Measurements from ENCODE around the gene PPP2CA.
"Not testable (repeated sequence)": the region's sequence is repeated elsewhere in the genome, so short reads cannot be mapped to it uniquely, and the experiment has no call there.

The PPP2CA gene

DNA sequence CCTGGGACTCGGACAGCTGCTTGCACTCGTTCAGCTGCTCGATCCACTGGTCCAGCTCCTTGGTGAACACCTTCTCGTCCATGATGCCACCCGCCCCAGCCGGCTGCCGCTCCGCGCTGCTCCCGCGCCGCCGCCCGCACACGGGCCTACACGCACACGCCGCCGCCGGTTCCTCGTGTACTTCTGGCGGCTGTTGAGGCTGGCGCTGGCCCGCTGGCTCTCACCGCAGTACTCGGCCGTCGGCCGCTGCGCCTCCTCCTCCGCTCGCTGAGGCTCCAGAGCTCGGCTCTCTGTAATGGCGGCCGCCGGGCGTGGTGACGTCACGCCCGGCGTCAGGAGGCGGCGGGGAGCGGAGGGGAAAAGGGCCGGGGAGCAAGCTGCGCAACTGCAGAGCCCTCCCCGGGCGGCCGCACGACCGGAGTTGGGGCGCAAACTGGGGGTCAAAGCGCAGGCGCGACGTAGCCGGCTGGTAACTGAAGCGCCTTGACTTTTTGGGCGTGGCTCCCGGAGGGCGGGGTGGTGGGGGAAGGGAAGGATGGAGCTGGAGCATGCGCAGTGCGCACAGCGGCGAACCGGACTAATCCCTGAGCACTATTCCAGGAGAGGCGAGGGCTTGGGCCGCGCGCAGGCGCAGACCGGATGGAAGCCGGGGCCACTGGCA, at the start of gene PPP2CA:
TSS of gene PPP2CA (minus strand) at position 294 of the 661 bp plus-strand sequence. CDS start at position 82, 212 bp downstream.
- peaks cover 13% of the 10 kb centered on the region for H3K36me3 Mint-ChIP-seq
- no peaks in the 10 kb centered on the region for H3K27me3 Mint-ChIP-seq

DNA sequence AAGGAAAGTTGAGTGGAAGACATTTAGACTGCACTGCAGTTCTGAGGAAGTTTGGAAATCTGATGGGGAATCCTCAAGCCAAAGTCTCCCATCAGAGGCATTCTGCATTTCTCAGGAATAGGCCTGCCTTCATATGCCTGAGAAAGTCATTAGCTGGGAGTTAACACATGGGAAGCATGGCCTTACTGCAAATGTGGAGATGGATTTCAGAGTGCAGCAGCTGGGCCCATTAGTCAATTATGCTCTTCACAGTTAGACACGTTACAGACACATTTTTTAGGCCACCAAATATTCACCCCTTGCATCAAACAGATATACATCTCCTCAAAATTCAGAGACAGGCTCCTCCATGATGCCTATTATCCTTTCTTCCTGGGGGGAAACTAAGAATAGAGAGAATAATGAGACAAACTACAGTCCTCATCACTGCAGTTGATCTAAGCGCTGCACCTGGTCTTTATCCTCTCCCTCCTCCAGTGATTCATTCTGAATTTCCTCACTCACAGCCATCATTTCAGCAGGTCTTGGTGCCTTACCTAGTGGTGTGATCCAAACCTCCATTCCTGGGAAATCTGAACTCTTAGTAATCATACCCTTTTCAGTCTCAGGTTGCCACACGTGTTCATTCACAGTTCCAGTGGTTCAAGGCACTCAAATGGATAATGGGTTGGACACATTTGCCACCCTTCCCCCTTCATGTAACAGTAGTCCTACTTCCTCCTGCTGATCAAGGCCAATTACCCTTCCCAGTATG, 47.9 kb upstream of the PPP2CA start:
- no peaks in the 10 kb centered on the region for H3K36me3 Mint-ChIP-seq

More for the DNA sequence above, at the start of gene PPP2CA:
- Mint-ChIP-seq H3K4me3 (peak within 1 kb of the TSS; percentile 88), H3K9me3 (ENCODE audit: low read depth) (no peaks in the 10 kb centered on the region), H3K4me1 (ENCODE audit: low read depth) (peaks cover 46% of the 10 kb centered on the region), H3K27ac (peak within 1 kb of the TSS; percentile 97)

DNA sequence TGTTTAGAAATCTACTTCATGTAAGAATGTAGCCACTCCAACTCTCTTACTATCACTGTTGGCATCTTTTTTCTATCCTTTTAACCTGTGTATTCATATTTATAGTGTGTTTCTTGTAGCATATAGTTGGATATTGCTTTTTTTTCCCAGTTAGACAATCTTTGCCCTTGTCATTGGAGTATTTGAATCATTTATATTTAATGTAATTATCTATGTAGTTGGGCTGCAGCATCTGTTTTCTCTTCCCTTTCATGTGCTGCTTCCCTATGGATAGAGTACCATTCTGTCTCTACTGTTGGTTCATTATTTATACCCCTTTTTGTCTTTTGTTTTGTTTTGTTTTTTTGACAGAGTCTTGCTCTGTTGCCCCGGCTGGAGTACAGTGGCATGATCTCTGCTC, 45.2 kb upstream of the PPP2CA start:
- Mint-ChIP-seq H3K27me3 (no peaks in the 10 kb centered on the region), H3K4me1 (ENCODE audit: low read depth) (no peaks in the 10 kb centered on the region), H3K36me3 (no peaks in the 10 kb centered on the region), H3K4me3 (no peak overlapping the region), H3K9me3 (ENCODE audit: low read depth) (no peaks in the 10 kb centered on the region), H3K27ac (no peak overlapping the region)

More for the DNA sequence above, 47.9 kb upstream of the PPP2CA start:
- Mint-ChIP-seq H3K4me3 (no peak overlapping the region), H3K27ac (no peak overlapping the region), H3K9me3 (ENCODE audit: low read depth) (no peaks in the 10 kb centered on the region), H3K4me1 (ENCODE audit: low read depth) (no peaks in the 10 kb centered on the region), H3K27me3 (no peaks in the 10 kb centered on the region)

DNA sequence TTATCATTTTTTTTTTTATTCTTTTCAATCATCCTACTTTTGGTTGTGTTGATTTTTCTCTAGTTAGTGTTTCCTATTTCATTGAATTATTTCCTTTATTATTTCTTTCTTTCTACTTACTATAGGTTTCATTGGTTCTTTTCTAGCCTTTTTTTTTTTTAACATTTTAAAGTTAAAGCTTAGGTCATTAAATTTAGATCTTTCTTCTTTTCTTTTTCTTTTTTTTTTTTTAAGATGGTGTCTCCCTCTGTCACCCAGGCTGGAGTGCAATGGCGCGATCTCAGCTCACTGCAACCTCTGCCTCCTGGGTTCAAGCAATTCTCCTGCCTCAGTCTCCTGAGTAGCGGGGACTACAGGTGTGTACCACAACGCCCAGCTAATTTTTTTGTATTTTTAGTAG, 43.0 kb upstream of the PPP2CA start:
- Mint-ChIP-seq H3K4me1 (ENCODE audit: low read depth) (no peaks in the 10 kb centered on the region), H3K27ac (no peak overlapping the region), H3K36me3 (peaks cover 2% of the 10 kb centered on the region), H3K27me3 (no peaks in the 10 kb centered on the region), H3K9me3 (ENCODE audit: low read depth) (peaks cover 3% of the 10 kb centered on the region), H3K4me3 (no peak overlapping the region)

DNA sequence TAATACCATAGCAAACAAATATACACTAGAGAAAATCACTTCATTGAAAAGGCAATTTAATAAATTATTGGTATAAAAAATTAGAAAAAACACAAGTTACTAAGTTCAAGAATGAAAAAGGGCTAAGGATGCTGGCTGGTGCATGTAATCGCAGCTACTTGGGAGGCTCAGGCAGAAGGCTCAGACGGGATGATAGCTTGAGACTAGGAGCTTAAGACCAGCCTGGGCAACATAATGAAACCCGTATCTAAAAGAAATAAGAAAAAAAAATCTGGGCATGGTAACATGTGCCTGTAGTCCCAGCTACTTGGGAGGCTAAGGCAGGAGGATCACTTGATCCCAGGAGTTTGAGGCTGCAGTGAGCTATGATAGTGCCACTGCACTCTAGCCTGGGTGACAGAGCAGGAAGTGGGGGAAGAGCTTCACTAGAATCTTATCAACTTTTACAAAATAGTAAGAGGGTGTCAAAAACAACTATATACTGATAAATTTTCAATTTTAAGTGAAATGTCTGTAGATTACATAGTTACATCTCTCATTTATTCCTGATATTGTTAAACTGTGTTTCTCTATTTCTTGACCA, 42.2 kb upstream of the PPP2CA start:
- H3K9me3 Mint-ChIP-seq (ENCODE audit: low read depth) = peaks cover 4% of the 10 kb centered on the region
- H3K27me3 Mint-ChIP-seq = no peaks in the 10 kb centered on the region
- no peak overlapping the region for H3K4me3 Mint-ChIP-seq
- H3K4me1 Mint-ChIP-seq (ENCODE audit: low read depth) = no peaks in the 10 kb centered on the region
- H3K36me3 Mint-ChIP-seq = peaks cover 2% of the 10 kb centered on the region
- no peak overlapping the region for H3K27ac Mint-ChIP-seq

DNA sequence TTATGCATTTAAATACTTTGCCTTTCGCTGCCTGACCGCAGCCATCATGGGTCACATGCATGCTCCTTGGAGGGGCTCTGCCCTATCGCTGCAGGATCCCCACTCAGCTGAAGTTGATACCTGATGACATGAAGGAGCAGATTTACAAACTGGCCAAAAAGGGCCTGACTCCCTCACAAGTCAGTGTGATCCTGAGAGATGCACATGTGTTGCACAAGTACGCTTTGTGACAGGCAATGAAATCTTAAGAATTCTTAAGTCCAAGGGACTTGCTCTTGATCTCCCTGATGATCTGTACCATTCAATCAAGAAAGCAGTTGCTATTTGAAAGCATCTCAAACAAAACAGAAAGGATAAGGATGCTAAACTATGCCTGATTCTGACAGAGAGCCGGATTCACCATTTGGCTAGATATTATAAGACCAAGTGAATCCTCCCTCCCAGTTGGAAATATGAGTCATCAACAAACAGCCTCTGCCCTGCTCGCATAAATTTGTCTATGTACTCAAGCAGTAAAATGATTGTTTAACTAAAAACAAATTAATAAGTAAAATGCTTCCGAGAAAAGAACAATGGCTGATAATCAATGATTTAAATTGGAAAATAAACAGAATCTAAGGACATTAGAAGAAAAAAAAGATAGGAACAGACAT, 41.6 kb upstream of the PPP2CA start:
- no peak overlapping the region for H3K27ac Mint-ChIP-seq
- no peaks in the 10 kb centered on the region for H3K4me1 Mint-ChIP-seq (ENCODE audit: low read depth)
- H3K9me3 Mint-ChIP-seq (ENCODE audit: low read depth) = peaks cover 7% of the 10 kb centered on the region
- H3K4me3 Mint-ChIP-seq = no peak overlapping the region
- H3K36me3 Mint-ChIP-seq = peaks cover 4% of the 10 kb centered on the region
- H3K27me3 Mint-ChIP-seq = no peaks in the 10 kb centered on the region

DNA sequence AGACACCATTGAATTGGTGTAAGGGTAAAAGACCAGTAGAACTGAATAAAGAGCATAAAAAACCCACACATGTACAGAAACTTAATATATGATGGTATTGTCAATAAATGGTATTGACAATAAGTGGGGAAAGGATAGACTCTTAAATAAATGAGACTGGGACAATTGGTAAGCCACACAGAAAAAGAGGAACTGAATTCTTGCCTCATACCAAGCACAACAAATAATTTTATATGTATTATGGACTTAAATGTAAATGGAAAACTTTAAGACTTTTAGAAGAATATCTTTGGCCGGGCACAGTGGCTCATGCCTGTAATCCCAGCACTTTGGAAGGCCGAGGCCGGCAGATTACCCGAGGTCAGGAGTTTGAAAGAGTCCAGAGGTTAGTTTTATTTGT, 37.9 kb upstream of the PPP2CA start:
- Mint-ChIP-seq H3K4me1 (ENCODE audit: low read depth) (no peaks in the 10 kb centered on the region), H3K27me3 (no peaks in the 10 kb centered on the region), H3K9me3 (ENCODE audit: low read depth) (peaks cover 7% of the 10 kb centered on the region), H3K4me3 (no peak overlapping the region), H3K27ac (no peak overlapping the region), H3K36me3 (peaks cover 4% of the 10 kb centered on the region)

DNA sequence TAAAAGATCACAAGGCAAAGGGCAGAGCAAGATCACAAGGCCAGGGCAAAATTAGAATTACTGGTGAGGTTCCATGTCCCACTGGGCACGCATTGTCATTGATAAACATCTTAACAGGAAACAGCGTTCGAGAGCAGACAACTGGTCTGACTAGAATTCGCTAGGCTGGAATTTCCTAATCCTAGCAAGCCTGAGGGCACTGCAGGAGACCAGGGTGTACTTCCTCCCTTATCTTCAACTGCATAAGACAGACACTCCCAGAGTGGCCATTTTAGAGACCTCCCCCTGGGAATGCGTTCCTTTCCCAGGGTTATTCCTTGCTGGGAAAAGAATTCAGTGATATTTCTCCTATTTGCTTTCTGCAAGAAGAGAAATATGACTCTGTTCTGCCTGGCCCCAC, 36.8 kb upstream of the PPP2CA start:
- H3K9me3 Mint-ChIP-seq (ENCODE audit: low read depth); H3K4me3 Mint-ChIP-seq; H3K36me3 Mint-ChIP-seq; H3K4me1 Mint-ChIP-seq (ENCODE audit: low read depth); H3K27ac Mint-ChIP-seq; H3K27me3 Mint-ChIP-seq: not testable (repeated sequence)

DNA sequence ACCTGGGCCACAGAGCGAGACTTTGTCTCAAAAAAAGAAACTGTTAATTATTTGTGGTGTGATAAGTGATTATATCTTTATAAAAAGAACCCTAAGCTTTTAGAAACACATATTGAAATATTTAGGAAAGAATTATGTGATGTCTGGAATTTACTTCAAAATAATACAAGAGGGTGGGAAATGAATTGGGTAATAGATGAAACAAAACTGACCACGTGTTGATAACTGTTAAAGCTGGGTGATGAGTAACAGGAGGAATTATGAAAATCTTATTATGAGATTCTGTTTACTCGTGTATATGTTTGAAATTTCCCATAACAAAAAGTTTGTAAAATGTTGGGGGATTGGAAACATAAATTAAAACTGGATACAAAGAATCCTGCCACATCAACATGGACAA, 33.0 kb upstream of the PPP2CA start:
- no peaks in the 10 kb centered on the region for H3K4me1 Mint-ChIP-seq (ENCODE audit: low read depth)
- peaks cover 4% of the 10 kb centered on the region for H3K9me3 Mint-ChIP-seq (ENCODE audit: low read depth)
- no peak overlapping the region for H3K4me3 Mint-ChIP-seq
- peaks cover 2% of the 10 kb centered on the region for H3K36me3 Mint-ChIP-seq
- H3K27ac Mint-ChIP-seq = no peak overlapping the region
- H3K27me3 Mint-ChIP-seq = peaks cover 1% of the 10 kb centered on the region

DNA sequence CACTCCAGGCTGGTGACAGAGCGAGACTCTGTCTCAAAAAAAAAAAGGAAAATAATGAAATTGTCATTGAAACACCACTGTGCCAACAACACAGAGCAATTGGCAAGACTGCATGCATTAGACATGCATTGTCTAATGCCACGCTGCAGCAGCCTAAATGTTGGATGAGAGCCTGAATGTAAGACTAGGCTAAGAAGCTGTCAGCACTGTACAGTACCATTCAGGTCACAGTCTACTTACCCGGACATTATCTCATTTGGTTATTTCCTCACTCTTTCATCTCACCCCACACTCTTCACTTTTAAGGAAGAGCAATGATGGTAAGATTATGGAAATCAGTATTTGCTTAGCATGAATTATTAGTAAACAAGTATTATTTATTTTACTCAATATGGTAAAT, 31.3 kb upstream of the PPP2CA start:
- Mint-ChIP-seq H3K36me3 (no peaks in the 10 kb centered on the region), H3K27me3 (peaks cover 3% of the 10 kb centered on the region), H3K4me3 (no peak overlapping the region), H3K9me3 (ENCODE audit: low read depth) (no peaks in the 10 kb centered on the region), H3K4me1 (ENCODE audit: low read depth) (no peaks in the 10 kb centered on the region), H3K27ac (no peak overlapping the region)

DNA sequence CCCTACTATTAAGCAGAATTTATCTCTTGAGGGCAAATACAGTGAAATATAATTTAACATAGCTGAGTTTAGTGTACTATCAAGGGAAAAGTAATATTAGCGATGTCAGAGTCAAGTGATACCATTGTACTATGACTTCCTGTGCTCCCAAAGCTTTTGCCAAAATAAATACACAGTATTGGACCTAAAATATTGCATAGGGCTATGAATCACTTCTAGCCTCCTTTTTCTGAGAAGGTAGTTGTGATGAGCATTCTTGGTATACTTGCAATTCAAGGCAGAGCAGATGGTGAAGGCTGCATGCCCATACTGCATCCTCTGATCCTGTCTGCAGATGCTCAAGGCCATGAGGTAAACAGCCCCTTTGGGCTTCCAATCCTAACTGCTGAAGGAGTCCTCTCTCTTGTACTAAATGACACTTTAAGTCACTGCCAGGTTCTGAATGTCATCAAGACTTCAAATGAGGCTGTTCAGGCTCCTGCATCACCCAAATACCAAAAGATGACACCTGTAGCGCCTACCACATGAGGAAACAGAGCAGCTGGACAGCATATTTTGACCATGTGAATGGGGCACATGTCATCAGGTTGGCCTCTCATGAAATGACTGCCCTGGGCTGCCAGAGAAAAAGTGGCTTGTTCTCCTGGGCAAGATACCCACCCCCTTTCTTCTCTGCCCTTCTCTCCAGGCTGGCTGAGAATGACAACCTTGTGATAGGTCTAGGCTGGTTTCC, 29.7 kb upstream of the PPP2CA start:
- no peaks in the 10 kb centered on the region for H3K9me3 Mint-ChIP-seq (ENCODE audit: low read depth)
- no peak overlapping the region for H3K27ac Mint-ChIP-seq
- no peaks in the 10 kb centered on the region for H3K4me1 Mint-ChIP-seq (ENCODE audit: low read depth)

DNA sequence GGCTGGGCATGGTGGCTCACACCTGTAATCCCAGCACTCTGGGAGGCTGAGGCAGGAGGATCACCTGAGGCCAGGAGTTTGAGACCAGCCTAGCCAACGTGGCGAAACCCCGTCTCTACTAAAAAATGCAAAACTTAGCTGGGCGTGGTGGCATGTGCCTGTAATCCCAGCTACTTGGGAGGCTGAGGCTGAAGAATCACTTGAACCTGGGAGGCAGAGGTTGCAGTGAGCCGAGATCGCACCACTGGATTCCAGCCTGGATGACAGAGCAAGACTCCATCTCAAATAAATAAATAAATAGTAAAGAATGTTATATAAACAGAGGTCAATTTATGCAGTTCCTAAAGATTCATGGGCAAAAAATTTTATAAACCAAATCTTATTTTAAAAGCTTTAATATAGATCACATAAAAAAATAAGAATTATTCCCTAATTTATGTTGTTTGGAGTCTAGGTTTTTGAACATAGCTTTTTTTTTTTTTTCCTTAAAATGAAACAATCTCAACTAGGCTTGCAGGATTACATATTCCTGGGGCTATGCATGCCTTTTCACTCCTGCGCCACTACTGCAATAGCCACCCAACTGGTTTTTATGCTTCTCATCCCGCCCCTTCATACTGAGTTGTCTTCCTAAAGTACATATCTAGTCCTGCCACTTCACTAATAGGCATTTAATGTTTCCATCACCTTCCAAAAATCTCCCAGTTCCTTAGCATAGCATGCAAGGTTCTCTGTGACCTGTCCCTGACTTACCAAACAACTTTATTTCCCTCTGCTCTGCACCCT, 27.7 kb upstream of the PPP2CA start:
- H3K4me1 Mint-ChIP-seq (ENCODE audit: low read depth); H3K27me3 Mint-ChIP-seq; H3K36me3 Mint-ChIP-seq; H3K27ac Mint-ChIP-seq; H3K9me3 Mint-ChIP-seq (ENCODE audit: low read depth); H3K4me3 Mint-ChIP-seq: not testable (repeated sequence)

More for the DNA sequence above, 29.7 kb upstream of the PPP2CA start:
- no peaks in the 10 kb centered on the region for H3K36me3 Mint-ChIP-seq
- peaks cover 3% of the 10 kb centered on the region for H3K27me3 Mint-ChIP-seq
- no peak overlapping the region for H3K4me3 Mint-ChIP-seq

DNA sequence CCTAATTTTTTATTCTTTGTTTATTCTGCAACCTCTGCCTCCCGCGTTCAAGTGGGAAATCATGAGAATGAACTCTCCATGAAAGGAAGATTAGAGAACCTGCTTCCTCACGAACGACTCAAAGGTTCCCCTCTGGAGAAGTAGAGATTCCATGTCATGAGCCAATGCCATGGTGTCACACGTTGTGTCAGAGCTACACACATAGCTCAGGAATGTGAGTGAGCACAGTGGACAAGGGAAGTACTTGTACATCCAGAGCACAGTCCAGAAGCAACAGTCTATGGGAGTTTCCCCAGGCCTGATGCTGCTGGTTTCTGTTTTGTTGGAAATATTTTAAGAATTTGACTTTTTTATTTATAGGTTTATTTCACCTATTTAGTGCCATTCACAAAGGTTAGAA, 26.8 kb upstream of the PPP2CA start:
- no peaks in the 10 kb centered on the region for H3K4me1 Mint-ChIP-seq (ENCODE audit: low read depth)

DNA sequence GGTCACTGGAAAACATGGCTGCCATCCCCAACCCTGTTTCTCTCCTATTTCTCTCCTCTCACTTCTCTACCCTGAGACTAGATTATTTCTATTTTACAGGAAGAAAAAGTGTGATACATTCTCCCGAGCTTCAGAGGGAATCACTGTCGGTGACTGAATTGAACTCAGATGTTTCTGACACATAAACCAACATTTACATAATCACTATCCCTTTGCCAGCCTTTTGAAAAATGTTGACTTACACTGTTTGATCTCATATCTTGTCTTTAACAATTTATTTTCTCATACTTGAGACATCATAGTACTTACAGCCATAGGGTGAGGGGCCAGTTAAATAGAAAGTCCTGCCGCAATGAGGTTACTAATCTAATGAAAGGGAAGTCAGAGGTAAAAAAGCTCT, 25.1 kb upstream of the PPP2CA start:
- H3K27me3 Mint-ChIP-seq = peaks cover 3% of the 10 kb centered on the region
- no peaks in the 10 kb centered on the region for H3K36me3 Mint-ChIP-seq
- H3K4me1 Mint-ChIP-seq (ENCODE audit: low read depth) = no peaks in the 10 kb centered on the region
- no peak overlapping the region for H3K27ac Mint-ChIP-seq
- no peak overlapping the region for H3K4me3 Mint-ChIP-seq
- H3K9me3 Mint-ChIP-seq (ENCODE audit: low read depth) = no peaks in the 10 kb centered on the region

More for the DNA sequence above, 26.8 kb upstream of the PPP2CA start:
- H3K27ac Mint-ChIP-seq = no peak overlapping the region
- H3K4me3 Mint-ChIP-seq = no peak overlapping the region
- H3K36me3 Mint-ChIP-seq = no peaks in the 10 kb centered on the region
- H3K9me3 Mint-ChIP-seq (ENCODE audit: low read depth) = no peaks in the 10 kb centered on the region
- H3K27me3 Mint-ChIP-seq = peaks cover 3% of the 10 kb centered on the region

Data from activated naive CD8-positive, alpha-beta T cell (primary cell).